CD14-positive monocyte (primary cell): ENCODE measurements around the gene PLXND1. TPM values are rescaled to one million over a fixed set of nuclear protein-coding genes. Genes with fewer than 3 reads are reported as not detected.
"Not testable (repeated sequence)": the region's sequence is repeated elsewhere in the genome, so short reads cannot be mapped to it uniquely, and the experiment has no call there.

ENCODE experiments used
- DNase-seq, 3 donors: peaks; one replicate each; pipeline ENCODE4 v3.0.0-alpha.2; 2011 to 2022
- H2AFZ ChIP-seq: 2 replicates; pipeline ENCODE4 v1.6.0; 2012; ENCODE audit warnings: mild to moderate bottlenecking, low read depth, low read length, inconsistent platforms; ENCODE audit not compliant: insufficient read depth, poor library complexity, severe bottlenecking
- H3K27ac ChIP-seq, 2 donors: 1 replicate in 1 of 2; 2 replicates in 1 of 2; pipeline ENCODE4 v1.5.1; 2012 to 2013; ENCODE audit warnings: low read length in 2 of 2, control low read depth in 1 of 2, inconsistent platforms in 1 of 2, low read depth in 1 of 2, mild to moderate bottlenecking in 1 of 2
- H3K27me3 ChIP-seq, 2 donors: one replicate each; pipeline versions ENCODE4 v1.6.0 to v1.6.1; 2011 to 2013; ENCODE audit warnings: low read length in 2 of 2; ENCODE audit not compliant: control insufficient read depth in 2 of 2, insufficient read depth in 2 of 2
- H3K36me3 ChIP-seq, 2 donors: replicated peaks in 1 of 2; 1 replicate in 1 of 2; 2 replicates in 1 of 2; pipeline versions ENCODE4 v1.5.1 to v1.6.1; 2012 to 2013; ENCODE audit warnings: low read length in 2 of 2, control low read depth in 1 of 2, inconsistent platforms in 1 of 2, mild to moderate bottlenecking in 1 of 2; ENCODE audit not compliant: insufficient read depth in 2 of 2, control insufficient read depth in 1 of 2
- H3K4me1 ChIP-seq, 2 donors: 1 replicate in 1 of 2; 2 replicates in 1 of 2; pipeline versions ENCODE4 v1.5.1 to v1.6.1; 2012 to 2013; ENCODE audit warnings: low read length in 2 of 2, control low read depth in 1 of 2, inconsistent platforms in 1 of 2, mild to moderate bottlenecking in 1 of 2, moderate library complexity in 1 of 2; ENCODE audit not compliant: insufficient read depth in 2 of 2, control insufficient read depth in 1 of 2
- H3K4me2 ChIP-seq: replicated peaks from 2 replicates; pipeline ENCODE3; 2012; ENCODE audit warnings: low read length, moderate library complexity, mild to moderate bottlenecking; ENCODE audit not compliant: poor library complexity, severe bottlenecking; ENCODE audit errors: extremely low read depth
- H3K4me3 ChIP-seq, 3 experiments: fragments of 200-600 bp in 1 of 3; sonication (generic) in 1 of 3; replicated peaks in 1 of 3; 1 replicate in 2 of 3; 2 replicates in 1 of 3; pipeline ENCODE4 v1.5.1; 2011 to 2013; ENCODE audit warnings: low read length in 3 of 3, mild to moderate bottlenecking in 3 of 3, control low read depth in 2 of 3, low read depth in 2 of 3, inconsistent platforms in 1 of 3, moderate library complexity in 1 of 3
- H3K79me2 ChIP-seq: 2 replicates; pipeline ENCODE4 v1.6.0; 2012; ENCODE audit warnings: mild to moderate bottlenecking, control low read depth, inconsistent platforms, low read length, moderate library complexity; ENCODE audit not compliant: insufficient read depth
- H3K9ac ChIP-seq: 2 replicates; pipeline ENCODE4 v1.6.0; 2017; ENCODE audit warnings: low read length, mild to moderate bottlenecking; ENCODE audit not compliant: insufficient read depth, poor library complexity, severe bottlenecking
- H3K9me3 ChIP-seq, 2 donors: replicated peaks in 1 of 2; 1 replicate in 1 of 2; 2 replicates in 1 of 2; pipeline versions ENCODE4 v1.5.1 to v1.6.1; 2012 to 2013; ENCODE audit warnings: low read length in 2 of 2, control low read depth in 1 of 2; ENCODE audit not compliant: control insufficient read depth in 1 of 2, insufficient read depth in 1 of 2
- H4K20me1 ChIP-seq: 2 replicates; pipeline ENCODE4 v1.6.0; 2012; ENCODE audit warnings: mild to moderate bottlenecking, low read length, control low read depth, moderate library complexity; ENCODE audit not compliant: insufficient read depth
- H3K27ac Mint-ChIP-seq, 7 donors: one replicate each; pipeline ENCODE4 v1.8.0; 2020; ENCODE audit warnings: mild to moderate bottlenecking in 7 of 7, mixed read lengths in 7 of 7, moderate library complexity in 6 of 7, inconsistent platforms in 2 of 7
- H3K27me3 Mint-ChIP-seq, 3 donors: one replicate each; pipeline ENCODE4 v1.8.0; 2021 to 2022; ENCODE audit warnings: low read depth in 3 of 3, mild to moderate bottlenecking in 3 of 3, mixed read lengths in 3 of 3, moderate library complexity in 3 of 3, inconsistent platforms in 1 of 3
- H3K36me3 Mint-ChIP-seq, 2 donors: one replicate each; pipeline ENCODE4 v1.8.0; 2020; ENCODE audit warnings: mixed read lengths in 2 of 2, inconsistent platforms in 1 of 2, mild to moderate bottlenecking in 1 of 2
- H3K4me1 Mint-ChIP-seq: one replicate; pipeline ENCODE4 v1.8.0; 2020; ENCODE audit warnings: mild to moderate bottlenecking, mixed read lengths
- H3K4me3 Mint-ChIP-seq, 2 donors: one replicate each; pipeline ENCODE4 v1.8.0; 2020; ENCODE audit warnings: mild to moderate bottlenecking in 2 of 2, mixed read lengths in 2 of 2, moderate library complexity in 1 of 2
- H3K9me3 Mint-ChIP-seq, 7 donors: one replicate each; pipeline ENCODE4 v1.8.0; 2020 to 2022; ENCODE audit warnings: mixed read lengths in 7 of 7, mild to moderate bottlenecking in 6 of 7, moderate library complexity in 6 of 7, inconsistent platforms in 2 of 7
- WGBS: methylation state at CpG from one replicate; pipeline ENCODE4 v1.1.5; 2013; ENCODE audit warnings: missing lambda C conversion rate; ENCODE audit not compliant: insufficient coverage; 5-methylcytosine and 5-hydroxymethylcytosine counted together
- intact Hi-C, 2 donors: fragments of 100-400 bp; cut with micrococcal nuclease; formaldehyde crosslinking; loops; one replicate each; pipeline versions ENCODE4 v1.15.0 to v1.15.1; 2023
- polyA plus RNA-seq, 3 donors: library from polyadenylated mRNA; depleted of rRNA in 1 of 3; unstranded in 2 of 3; stranded (reverse) in 1 of 3; fragments of 300-500 nt in 2 of 3; fragments of >200 nt in 1 of 3; fragmentation: Illumina TruSeq in 2 of 3; gene quantifications; 1 replicate in 2 of 3; 2 replicates in 1 of 3; pipeline ENCODE4 v1.2.3, GENCODE V29; 2012 to 2021
- TF ChIP-seq, protein P1 (sequence below): fragments of 200-600 bp; IDR thresholded peaks from one replicate; pipeline ENCODE4 v1.8.0; 2022; ENCODE audit warnings: antibody characterized with exemption, mild to moderate bottlenecking

The PLXND1 gene
- polyA plus RNA-seq, 3 donors = 7.1 to 170 (median 9.9) TPM

DNA sequence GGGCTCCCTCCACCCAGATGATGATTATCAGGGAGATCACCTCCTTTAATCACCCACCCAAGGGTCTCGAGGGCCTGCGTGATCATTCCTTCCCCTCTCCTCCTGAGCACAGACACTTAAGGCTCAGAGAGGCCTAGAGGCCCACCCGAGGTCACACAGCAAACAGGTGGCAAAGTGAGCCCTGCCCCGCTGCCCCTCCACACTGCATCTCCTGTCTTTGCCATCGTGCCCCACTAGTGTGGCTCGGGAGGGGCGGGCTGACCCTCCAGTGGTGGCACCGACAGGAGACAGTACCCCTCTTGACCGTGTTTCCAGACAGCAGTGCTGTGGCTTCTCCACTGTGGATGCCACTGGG, 4.9 kb upstream of the PLXND1 start:
- Histone ChIP-seq H3K4me3 (no peak overlapping the region), H3K79me2 (no peaks in the 10 kb centered on the region), H3K27me3 (peaks cover 0 to 9% of the 10 kb centered on the region in 2 donors), H3K9me3 (no peaks in the 10 kb centered on the region), H4K20me1 (no peaks in the 10 kb centered on the region), H2AFZ (peak overlapping the region; percentile 47), H3K9ac (no peak overlapping the region), H3K4me2 (no peak overlapping the region), H3K36me3 (no peaks in the 10 kb centered on the region), H3K27ac (no peak overlapping the region), H3K4me1 (peaks cover 59 to 70% of the 10 kb centered on the region in 2 donors)
- H3K9me3 Mint-ChIP-seq = no peaks in the 10 kb centered on the region
- TF ChIP-seq, protein P1, sequence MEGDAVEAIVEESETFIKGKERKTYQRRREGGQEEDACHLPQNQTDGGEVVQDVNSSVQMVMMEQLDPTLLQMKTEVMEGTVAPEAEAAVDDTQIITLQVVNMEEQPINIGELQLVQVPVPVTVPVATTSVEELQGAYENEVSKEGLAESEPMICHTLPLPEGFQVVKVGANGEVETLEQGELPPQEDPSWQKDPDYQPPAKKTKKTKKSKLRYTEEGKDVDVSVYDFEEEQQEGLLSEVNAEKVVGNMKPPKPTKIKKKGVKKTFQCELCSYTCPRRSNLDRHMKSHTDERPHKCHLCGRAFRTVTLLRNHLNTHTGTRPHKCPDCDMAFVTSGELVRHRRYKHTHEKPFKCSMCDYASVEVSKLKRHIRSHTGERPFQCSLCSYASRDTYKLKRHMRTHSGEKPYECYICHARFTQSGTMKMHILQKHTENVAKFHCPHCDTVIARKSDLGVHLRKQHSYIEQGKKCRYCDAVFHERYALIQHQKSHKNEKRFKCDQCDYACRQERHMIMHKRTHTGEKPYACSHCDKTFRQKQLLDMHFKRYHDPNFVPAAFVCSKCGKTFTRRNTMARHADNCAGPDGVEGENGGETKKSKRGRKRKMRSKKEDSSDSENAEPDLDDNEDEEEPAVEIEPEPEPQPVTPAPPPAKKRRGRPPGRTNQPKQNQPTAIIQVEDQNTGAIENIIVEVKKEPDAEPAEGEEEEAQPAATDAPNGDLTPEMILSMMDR = no peak
- H3K27ac Mint-ChIP-seq = no peak overlapping the region
- no peak for DNase-seq
- no peaks in the 10 kb centered on the region for H3K36me3 Mint-ChIP-seq
- 85% methylated on average over 7 of the region's 9 CpGs for WGBS
- peaks cover 57% of the 10 kb centered on the region for H3K4me1 Mint-ChIP-seq
- peaks cover 9 to 22% (median 11%) of the 10 kb centered on the region in 3 donors for H3K27me3 Mint-ChIP-seq
- intact Hi-C loops = no loop called here
- H3K4me3 Mint-ChIP-seq = no peak overlapping the region

DNA sequence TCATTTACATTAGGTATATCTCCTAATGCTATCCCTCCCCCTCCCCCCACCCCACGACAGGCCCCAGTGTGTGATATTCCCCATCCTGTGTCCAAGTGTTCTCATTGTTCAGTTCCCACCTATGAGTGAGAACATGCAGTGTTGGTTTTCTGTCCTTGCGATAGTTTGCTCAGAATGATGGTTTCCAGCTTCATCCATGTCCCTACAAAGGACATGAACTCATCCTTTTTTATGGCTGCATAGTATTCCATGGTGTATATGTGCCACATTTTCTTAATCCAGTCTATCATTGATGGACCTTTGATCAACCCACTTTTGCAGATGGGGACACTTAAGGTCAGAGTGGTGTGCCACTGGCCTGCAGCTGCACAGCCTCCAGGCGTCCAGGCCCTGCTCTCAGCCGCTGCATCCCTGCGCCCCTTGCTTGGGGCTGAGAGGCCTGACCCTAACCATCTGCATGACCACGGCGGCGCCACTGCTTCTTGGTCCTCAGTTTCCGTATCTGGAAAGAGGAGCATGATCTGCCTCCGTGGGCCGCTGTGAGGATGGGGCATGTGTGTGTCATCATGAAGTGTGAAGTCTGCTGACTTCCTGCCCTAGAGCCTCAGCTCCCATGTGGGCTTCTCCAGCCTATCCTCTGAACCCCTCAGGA, 4.4 kb upstream of the PLXND1 start:
- H3K79me2 ChIP-seq, H3K9ac ChIP-seq, H3K4me3 ChIP-seq, H4K20me1 ChIP-seq, DNase-seq, intact Hi-C loops, H3K36me3 Mint-ChIP-seq, H3K4me2 ChIP-seq, H3K36me3 ChIP-seq, H3K27ac Mint-ChIP-seq, H3K27ac ChIP-seq, H3K9me3 ChIP-seq, H3K27me3 ChIP-seq, H2AFZ ChIP-seq, H3K9me3 Mint-ChIP-seq, H3K4me3 Mint-ChIP-seq: not testable (repeated sequence)
- H3K27me3 Mint-ChIP-seq = peaks cover 9 to 22% (median 11%) of the 10 kb centered on the region in 3 donors
- peaks cover 54 to 68% of the 10 kb centered on the region in 2 donors for H3K4me1 ChIP-seq
- WGBS = 89% methylated on average over 6 of the region's 11 CpGs
- H3K4me1 Mint-ChIP-seq = peaks cover 52% of the 10 kb centered on the region
